ENCODE measurements around the gene TNFAIP3. TPM values are rescaled to one million over a fixed set of nuclear protein-coding genes. Genes with fewer than 3 reads are reported as not detected.

The TNFAIP3 gene
- total and polyA plus RNA-seq, 2 donors (not counting 3 experiments of a cell fraction or from before 2014, with no cell fraction given) = 4.0 to 8.6 TPM

DNA sequence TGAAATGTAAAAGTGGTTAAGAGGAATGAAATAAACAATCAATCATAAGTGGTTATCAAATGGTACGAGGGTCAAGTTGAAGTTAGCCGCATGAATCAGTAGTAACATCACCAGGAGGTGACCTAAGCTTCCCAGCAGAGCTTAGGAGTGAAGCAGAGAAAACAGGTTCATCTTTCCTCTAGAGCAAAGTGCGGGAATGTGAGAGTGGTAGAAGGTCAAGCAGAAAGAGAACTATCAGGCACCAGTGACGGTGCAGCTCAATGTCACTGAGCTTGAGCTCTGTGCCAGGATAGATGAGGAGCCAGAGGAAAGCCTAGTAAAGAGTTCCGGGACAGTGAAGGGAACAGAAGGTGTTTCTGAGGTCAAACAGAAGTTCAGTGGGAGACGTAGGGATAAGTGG lies 20.8 kb upstream of the TNFAIP3 start:
- Histone ChIP-seq H3K4me1 (ENCODE audit: control insufficient read depth, extremely low read depth, insufficient read depth, low read length) (no peaks in the 10 kb centered on the region), H4K20me1 (replicated peaks; ENCODE audit: control insufficient read depth, extremely low read depth, insufficient read depth, low read length) (no peaks in the 10 kb centered on the region), H3K36me3 (ENCODE audit: control insufficient read depth in 2 of 2, extremely low read depth in 1 of 2, insufficient read depth in 2 of 2, low read length in 2 of 2) (no peaks in the 10 kb centered on the region), H3K27ac (ENCODE audit: insufficient read depth, low read depth, low read length) (no peak overlapping the region), H3K9ac (replicated peaks; ENCODE audit: extremely low read depth, insufficient read depth, low read length) (no peak overlapping the region), H3K9me1 (replicated peaks; ENCODE audit: control insufficient read depth, extremely low read depth, insufficient read depth, low read length) (no peaks in the 10 kb centered on the region), H3K79me2 (ENCODE audit: control insufficient read depth, insufficient read depth, low read length) (no peaks in the 10 kb centered on the region), H3K27me3 (ENCODE audit: control insufficient read depth in 2 of 2, insufficient read depth in 2 of 2, low read length in 2 of 2) (no peaks in the 10 kb centered on the region), H3K9me3 (replicated peaks; ENCODE audit: control insufficient read depth, insufficient read depth, low read length) (no peaks in the 10 kb centered on the region), H3K4me2 (ENCODE audit: insufficient read depth, low read length) (no peak overlapping the region), H3K4me3 (replicated peaks in 1 of 3; ENCODE audit: insufficient read depth in 1 of 3, low read depth in 1 of 3, low read length in 3 of 3) (no peak overlapping the region), H2AFZ (ENCODE audit: low read depth, low read length) (no peak overlapping the region)
- BruUV-seq (replicated peaks) = no TSS peak
- DNase-seq (ENCODE audit: low read depth, low spot score) = no peak
- dilution Hi-C loops (cut with MboI; ENCODE audit: extremely low pct_ligation_motif_present, low sequenced_read_pairs) = no loop called here
- FAIRE-seq = no peak
- ChIA-PET CTCF (interaction anchor here (1.0 to 1.3 kb wide), 2 partner anchors 46 to 93 kb away, joined by 3 to 4 read pairs; no protein-coding TSS in a partner anchor), POLR2A (no interaction called here)
- intact Hi-C loops (cut with micrococcal nuclease) = no loop called here
- TF ChIP-seq MAX (IDR thresholded peaks at IDR 0.05; ENCODE audit: insufficient read depth, insufficient read length) = no peak
- no peak for TF ChIP-seq JUN (IDR thresholded peaks at IDR 0.05; ENCODE audit: borderline replicate concordance, insufficient read depth, insufficient read length, low read depth)
- TF ChIP-seq GATA2 (IDR thresholded peaks at IDR 0.05; ENCODE audit: insufficient read depth, insufficient read length, low read depth, low read length) = no peak
- no peak for TF ChIP-seq POLR2A (IDR thresholded peaks at IDR 0.05; ENCODE audit: low read depth, low read length)
- no peak for TF ChIP-seq FOS (IDR thresholded peaks at IDR 0.05; ENCODE audit: borderline replicate concordance, insufficient read depth, low read length)
- no peak for TF ChIP-seq EZH2 (IDR thresholded peaks at IDR 0.05; ENCODE audit: borderline replicate concordance, low read depth, low read length, severe bottlenecking)
- no peak for TF ChIP-seq CTCF (IDR thresholded peaks at IDR 0.05; ENCODE audit: extremely low read depth in 1 of 2, insufficient read depth in 1 of 2, low read depth in 1 of 2, low read length in 2 of 2)
- TF ChIP-seq POLR2AphosphoS5 (IDR thresholded peaks at IDR 0.05; ENCODE audit: insufficient read depth, low read depth, low read length) = no peak
- TF ChIP-seq MYC (IDR thresholded peaks at IDR 0.05; ENCODE audit: low read depth, low read length) = no peak
